HPDE6-E6E7 (cell line): ENCODE measurements around the gene ZNF529.

Experiments used
- DNase-seq: peaks from one replicate; pipeline ENCODE4 v3.0.0; 2011; ENCODE audit warnings: missing footprints; ENCODE audit errors: extremely low spot score

The ZNF529 gene

DNA sequence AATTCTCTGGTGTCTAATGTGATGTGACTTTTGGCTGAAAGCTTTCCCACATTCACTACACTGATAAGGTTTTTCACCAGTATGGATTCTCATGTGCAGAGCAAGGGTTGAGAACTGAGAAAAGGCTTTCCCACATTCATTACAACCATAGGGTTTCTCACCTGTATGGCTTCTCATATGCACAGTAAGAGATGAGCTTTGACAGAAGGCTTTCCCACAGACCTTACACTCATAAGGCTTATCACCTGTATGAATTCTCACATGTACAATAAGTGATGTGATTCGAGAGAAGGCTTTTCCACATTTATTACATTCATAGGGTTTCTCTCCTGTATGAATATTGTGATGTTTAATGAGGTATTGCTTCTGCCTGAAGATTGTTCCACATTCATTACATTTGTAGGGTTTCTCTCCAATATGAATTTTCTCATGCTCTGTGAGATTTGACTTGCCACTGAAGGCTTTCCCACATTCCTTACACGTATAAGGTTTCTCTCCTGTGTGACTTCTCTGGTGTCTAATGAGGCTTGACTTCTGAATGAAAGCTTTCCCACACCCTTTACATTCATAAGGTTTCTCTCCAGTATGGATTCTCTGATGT lies 59.0 kb downstream of the ZNF529 start:
- no peak for DNase-seq

- no peak for DNase-seq
Observed at GRCh38 chr19:36508325-36508724, 64.8 kb downstream of the ZNF529 start.

DNA sequence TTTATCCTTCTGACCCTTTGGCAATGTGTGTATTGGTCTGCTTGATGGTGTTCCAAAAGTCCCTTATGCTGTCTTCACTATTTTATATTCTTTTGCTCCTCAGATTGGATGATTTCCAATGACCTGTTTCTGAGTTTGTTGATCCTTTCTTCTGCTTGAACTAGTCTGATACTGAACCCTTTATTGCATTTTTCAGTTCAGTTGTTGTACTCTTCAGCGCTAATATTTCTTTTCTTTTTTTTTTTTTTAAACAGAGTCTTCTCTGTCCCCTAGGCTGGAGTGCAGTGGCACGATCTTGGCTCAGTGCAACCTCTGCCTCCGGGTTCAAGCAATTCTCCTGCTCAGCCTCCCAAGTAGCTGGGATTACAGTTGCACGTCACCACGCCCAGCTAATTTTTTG lies 71.1 kb downstream of the ZNF529 start:
- no peak for DNase-seq

- DNase-seq: no peak
Observed at GRCh38 chr19:36497001-36497400, 76.1 kb downstream of the ZNF529 start.
